ENCODE data around the gene AIFM1. TPM values are rescaled to one million over a fixed set of nuclear protein-coding genes. Genes with fewer than 3 reads are reported as not detected.

Gene AIFM1
- total RNA-seq, 2 donors from 2014 or later, result 53.7 to 58.7 TPM

- H3K9me3 Mint-ChIP-seq, result peaks cover 27% of the 10 kb centered on the region
- no CpG with 5 or more reads among the region's 2 CpGs for WGBS, 2 experiments (ENCODE audit: insufficient coverage in 1 of 2, insufficient read length in 1 of 2)
- DNase-seq, result no peak
- Histone ChIP-seq H3K27me3 (ENCODE audit: control insufficient read depth, insufficient read depth, low read length, poor library complexity, severe bottlenecking) (no peaks in the 10 kb centered on the region), H3K4me1 (ENCODE audit: control insufficient read depth, insufficient read depth, low read length) (no peaks in the 10 kb centered on the region), H3K4me3 (ENCODE audit: low read length) (no peak overlapping the region), H3K9ac (ENCODE audit: extremely low read depth, low read length, poor library complexity, severe bottlenecking) (no peak overlapping the region), H3K27ac (ENCODE audit: low read depth, low read length) (no peak overlapping the region), H3K9me3 (ENCODE audit: control insufficient read depth, low read length) (no peaks in the 10 kb centered on the region), H3K36me3 (ENCODE audit: control insufficient read depth, insufficient read depth, low read length) (peaks cover 3% of the 10 kb centered on the region)
- peaks cover 8% of the 10 kb centered on the region for H3K36me3 Mint-ChIP-seq (ENCODE audit: low read depth)
- H3K4me1 Mint-ChIP-seq, result peaks cover 8% of the 10 kb centered on the region
- no peak overlapping the region for H3K4me3 Mint-ChIP-seq
- no peaks in the 10 kb centered on the region for H3K27me3 Mint-ChIP-seq (ENCODE audit: insufficient read depth)
- H3K27ac Mint-ChIP-seq, result no peak overlapping the region
- no peak for TF ChIP-seq CTCF (conservative IDR thresholded peaks at IDR 0.05)
Measured at GRCh38 chrX:130163398-130163797, 2.2 kb downstream of the AIFM1 start.

- Histone ChIP-seq H3K27ac (ENCODE audit: low read depth, low read length) (no peak overlapping the region), H3K9ac (ENCODE audit: extremely low read depth, low read length, poor library complexity, severe bottlenecking) (no peak overlapping the region), H3K36me3 (ENCODE audit: control insufficient read depth, insufficient read depth, low read length) (peaks cover 3% of the 10 kb centered on the region), H3K9me3 (ENCODE audit: control insufficient read depth, low read length) (no peaks in the 10 kb centered on the region), H3K27me3 (ENCODE audit: control insufficient read depth, insufficient read depth, low read length, poor library complexity, severe bottlenecking) (no peaks in the 10 kb centered on the region), H3K4me3 (ENCODE audit: low read length) (no peak overlapping the region), H3K4me1 (ENCODE audit: control insufficient read depth, insufficient read depth, low read length) (no peaks in the 10 kb centered on the region)
- peaks cover 20% of the 10 kb centered on the region for H3K9me3 Mint-ChIP-seq
- no peak overlapping the region for H3K27ac Mint-ChIP-seq
- TF ChIP-seq CTCF (conservative IDR thresholded peaks at IDR 0.05), result no peak
- peaks cover 8% of the 10 kb centered on the region for H3K36me3 Mint-ChIP-seq (ENCODE audit: low read depth)
- no peak overlapping the region for H3K4me3 Mint-ChIP-seq
- H3K4me1 Mint-ChIP-seq, result peaks cover 8% of the 10 kb centered on the region
- no peaks in the 10 kb centered on the region for H3K27me3 Mint-ChIP-seq (ENCODE audit: insufficient read depth)
- 74 to 93% methylated on average over 2 to 5 of the region's 6 CpGs for WGBS, 2 experiments (ENCODE audit: insufficient coverage in 1 of 2, insufficient read length in 1 of 2)
- DNase-seq, result no peak
Measured at GRCh38 chrX:130162094-130162735, 3.4 kb downstream of the AIFM1 start.

GRCh38 chrX:130159776-130160175 is 5.9 kb downstream of the AIFM1 start:
- Histone ChIP-seq H3K36me3 (ENCODE audit: control insufficient read depth, insufficient read depth, low read length) (peaks cover 5% of the 10 kb centered on the region), H3K27me3 (ENCODE audit: control insufficient read depth, insufficient read depth, low read length, poor library complexity, severe bottlenecking) (no peaks in the 10 kb centered on the region), H3K27ac (ENCODE audit: low read depth, low read length) (no peak overlapping the region), H3K9me3 (ENCODE audit: control insufficient read depth, low read length) (no peaks in the 10 kb centered on the region), H3K9ac (ENCODE audit: extremely low read depth, low read length, poor library complexity, severe bottlenecking) (no peak overlapping the region), H3K4me3 (ENCODE audit: low read length) (no peak overlapping the region), H3K4me1 (ENCODE audit: control insufficient read depth, insufficient read depth, low read length) (no peaks in the 10 kb centered on the region)
- no peak for TF ChIP-seq CTCF (conservative IDR thresholded peaks at IDR 0.05)
- H3K27me3 Mint-ChIP-seq (ENCODE audit: insufficient read depth), result no peaks in the 10 kb centered on the region
- 80 to 98% methylated on average over 1 to 3 of the region's 4 CpGs for WGBS, 2 experiments (ENCODE audit: insufficient coverage in 1 of 2, insufficient read length in 1 of 2)
- H3K4me1 Mint-ChIP-seq, result peaks cover 6% of the 10 kb centered on the region
- H3K9me3 Mint-ChIP-seq, result peaks cover 18% of the 10 kb centered on the region
- no peak overlapping the region for H3K27ac Mint-ChIP-seq
- H3K4me3 Mint-ChIP-seq, result no peak overlapping the region
- H3K36me3 Mint-ChIP-seq (ENCODE audit: low read depth), result peaks cover 11% of the 10 kb centered on the region
- DNase-seq, result no peak
